Skeletal muscle tissue (tissue), 4 donors: Measurements from ENCODE around the gene MYL10. TPM values are rescaled to one million over a fixed set of nuclear protein-coding genes. Genes with fewer than 3 reads are reported as not detected.

ENCODE experiments used
- H3K27ac ChIP-seq: one replicate; pipeline ENCODE4 v1.7.0; 2013; ENCODE audit warnings: mild to moderate bottlenecking, low read depth, low read length, inconsistent platforms
- H3K27me3 ChIP-seq, 3 donors: one replicate each; pipeline ENCODE4 v1.7.0; 2013; ENCODE audit warnings: low read length in 3 of 3; ENCODE audit not compliant: control insufficient read depth in 3 of 3, insufficient read depth in 3 of 3
- H3K36me3 ChIP-seq, 3 donors: one replicate each; pipeline ENCODE4 v1.7.0; 2013; ENCODE audit warnings: low read length in 3 of 3; ENCODE audit not compliant: control insufficient read depth in 3 of 3, insufficient read depth in 3 of 3
- H3K4me1 ChIP-seq, 3 donors: one replicate each; pipeline ENCODE4 v1.7.0; 2013; ENCODE audit warnings: low read length in 3 of 3, mild to moderate bottlenecking in 3 of 3; ENCODE audit not compliant: control insufficient read depth in 3 of 3, insufficient read depth in 3 of 3
- H3K4me3 ChIP-seq, 3 donors: one replicate each; pipeline ENCODE4 v1.7.0; 2013; ENCODE audit warnings: low read length in 3 of 3
- H3K9ac ChIP-seq, 3 donors: one replicate each; pipeline ENCODE4 v1.7.0; 2013; ENCODE audit warnings: low read length in 3 of 3, mild to moderate bottlenecking in 3 of 3, moderate library complexity in 2 of 3, low read depth in 1 of 3
- H3K9me3 ChIP-seq, 3 donors: one replicate each; pipeline ENCODE4 v1.7.0; 2013; ENCODE audit warnings: low read length in 3 of 3; ENCODE audit not compliant: control insufficient read depth in 3 of 3
- total RNA-seq: library from RNA; depleted of rRNA; stranded (reverse); fragments of >200 nt; gene quantifications from one replicate; pipeline ENCODE4 v1.2.3, GENCODE V29; 2014
- donor health status: Osteomylitis.

Gene MYL10
- total RNA-seq, 1 donor from 2014 or later, result 8.4 TPM

- H3K4me3 ChIP-seq, result no peak overlapping the region
- no peak overlapping the region for H3K27ac ChIP-seq
- no peak overlapping the region for H3K9ac ChIP-seq
- H3K36me3 ChIP-seq, result no peaks in the 10 kb centered on the region
- H3K9me3 ChIP-seq, result no peaks in the 10 kb centered on the region
- H3K4me1 ChIP-seq, result peaks cover 6 to 18% (median 10%) of the 10 kb centered on the region in 3 donors
- peaks cover 0 to 7% (median 3%) of the 10 kb centered on the region in 3 donors for H3K27me3 ChIP-seq
Observed at GRCh38 chr7:101625031-101625791, 3.9 kb downstream of the MYL10 start.

- peaks cover 0 to 7% (median 3%) of the 10 kb centered on the region in 3 donors for H3K27me3 ChIP-seq
Observed at GRCh38 chr7:101624246-101625001, 4.7 kb downstream of the MYL10 start.

GRCh38 chr7:101622609-101623173 lies 6.4 kb downstream of the MYL10 start:
- peaks cover 0 to 7% (median 3%) of the 10 kb centered on the region in 3 donors for H3K27me3 ChIP-seq
- no peak overlapping the region for H3K27ac ChIP-seq
- H3K9me3 ChIP-seq, result no peaks in the 10 kb centered on the region
- H3K4me3 ChIP-seq, result no peak overlapping the region
- H3K36me3 ChIP-seq, result no peaks in the 10 kb centered on the region
- H3K9ac ChIP-seq, result no peak overlapping the region
- peaks cover 0 to 4% (median 2%) of the 10 kb centered on the region in 3 donors for H3K4me1 ChIP-seq

More at GRCh38 chr7:101624246-101625001, 4.7 kb downstream of the MYL10 start:
- Histone ChIP-seq H3K9ac (no peak overlapping the region), H3K36me3 (no peaks in the 10 kb centered on the region), H3K27ac (no peak overlapping the region), H3K4me3 (no peak overlapping the region), H3K9me3 (no peaks in the 10 kb centered on the region), H3K4me1 (peaks cover 6 to 16% (median 9%) of the 10 kb centered on the region in 3 donors)

DNA sequence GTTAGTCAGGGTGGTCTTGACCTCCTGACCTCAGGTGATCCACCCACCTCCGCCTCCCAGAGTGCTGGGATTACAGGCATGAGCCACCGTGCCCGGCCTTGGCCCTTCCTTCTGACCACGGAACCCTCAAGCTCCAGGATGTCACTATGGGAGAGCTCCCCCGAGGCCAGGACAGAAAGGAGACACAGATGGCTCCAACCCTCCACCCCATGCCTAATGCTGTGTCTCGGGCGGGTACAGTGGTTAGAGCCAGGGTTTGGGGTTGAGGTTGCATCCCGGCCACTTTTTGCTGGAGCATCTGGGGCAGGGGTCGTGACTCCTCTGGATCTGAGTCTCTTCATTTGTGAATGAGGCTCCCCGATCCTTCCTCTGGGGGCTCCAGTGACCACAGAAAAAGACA lies 8.1 kb downstream of the MYL10 start:
- Histone ChIP-seq H3K9ac (no peak overlapping the region), H3K27me3 (peaks cover 0 to 10% (median 5%) of the 10 kb centered on the region in 3 donors), H3K27ac (no peak overlapping the region), H3K9me3 (no peaks in the 10 kb centered on the region), H3K36me3 (no peaks in the 10 kb centered on the region), H3K4me3 (no peak overlapping the region), H3K4me1 (peaks cover 0 to 2% (median 0%) of the 10 kb centered on the region in 3 donors)

- Histone ChIP-seq H3K27ac (no peak overlapping the region), H3K9ac (no peak overlapping the region), H3K9me3 (no peaks in the 10 kb centered on the region), H3K27me3 (peaks cover 0 to 10% (median 6%) of the 10 kb centered on the region in 3 donors), H3K4me3 (no peak overlapping the region), H3K4me1 (peaks cover 0 to 2% (median 0%) of the 10 kb centered on the region in 3 donors), H3K36me3 (no peaks in the 10 kb centered on the region)
Observed at GRCh38 chr7:101620395-101620794, 8.7 kb downstream of the MYL10 start.

GRCh38 chr7:101618916-101619315 lies 10.2 kb downstream of the MYL10 start:
- Histone ChIP-seq H3K9ac (no peak overlapping the region), H3K4me1 (peaks cover 0 to 8% (median 7%) of the 10 kb centered on the region in 3 donors), H3K9me3 (no peaks in the 10 kb centered on the region), H3K27ac (no peak overlapping the region), H3K36me3 (no peaks in the 10 kb centered on the region), H3K27me3 (peaks cover 0 to 12% (median 3%) of the 10 kb centered on the region in 3 donors), H3K4me3 (no peak overlapping the region)

DNA sequence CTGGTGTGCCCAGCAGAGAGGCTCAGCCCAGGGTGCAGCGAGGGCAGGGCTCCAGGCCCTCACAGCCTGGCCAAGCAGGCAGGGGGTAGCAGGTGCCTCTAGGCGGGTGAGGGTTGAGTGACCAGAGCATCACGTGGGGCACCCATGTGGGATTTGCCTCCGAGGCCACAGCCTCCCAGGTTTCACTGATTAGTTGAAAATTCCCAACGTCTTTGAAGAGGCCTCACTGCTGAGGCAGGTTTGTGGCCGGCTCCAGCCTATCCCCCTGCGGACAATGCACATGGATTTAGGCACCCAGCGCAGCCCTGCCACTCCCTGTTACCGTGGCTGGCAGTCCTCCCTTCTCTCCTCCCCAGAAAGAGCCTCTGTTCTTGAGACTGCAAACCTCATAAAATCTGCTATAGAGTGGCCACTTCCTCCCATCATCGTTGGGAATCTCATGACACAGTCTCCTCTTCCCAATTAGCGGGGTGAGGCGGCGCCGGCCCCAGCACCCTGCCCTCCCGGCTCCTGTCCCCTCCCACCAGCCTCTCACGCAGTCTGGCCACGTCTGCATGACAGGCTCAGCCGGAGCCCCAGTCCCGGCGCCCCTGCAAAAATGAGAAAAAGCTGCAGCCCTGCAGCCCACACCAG lies 10.8 kb downstream of the MYL10 start:
- Histone ChIP-seq H3K4me3 (no peak overlapping the region), H3K27ac (no peak overlapping the region), H3K9ac (no peak overlapping the region), H3K4me1 (peaks cover 0 to 8% (median 7%) of the 10 kb centered on the region in 3 donors), H3K9me3 (no peaks in the 10 kb centered on the region), H3K36me3 (no peaks in the 10 kb centered on the region), H3K27me3 (peaks cover 0 to 12% (median 3%) of the 10 kb centered on the region in 3 donors)

GRCh38 chr7:101617451-101618206 lies 11.5 kb downstream of the MYL10 start:
- H3K9me3 ChIP-seq, result no peaks in the 10 kb centered on the region
- no peak overlapping the region for H3K4me3 ChIP-seq
- no peaks in the 10 kb centered on the region for H3K36me3 ChIP-seq
- peaks cover 0 to 8% (median 7%) of the 10 kb centered on the region in 3 donors for H3K4me1 ChIP-seq
- H3K27me3 ChIP-seq, result peaks cover 0 to 12% (median 3%) of the 10 kb centered on the region in 3 donors
- H3K9ac ChIP-seq, result no peak overlapping the region
- no peak overlapping the region for H3K27ac ChIP-seq

GRCh38 chr7:101615446-101615845 lies 13.7 kb downstream of the MYL10 start:
- Histone ChIP-seq H3K9me3 (no peaks in the 10 kb centered on the region), H3K4me1 (peaks cover 0 to 8% (median 7%) of the 10 kb centered on the region in 3 donors), H3K9ac (no peak overlapping the region), H3K4me3 (no peak overlapping the region), H3K27ac (no peak overlapping the region), H3K27me3 (peaks cover 0 to 12% (median 3%) of the 10 kb centered on the region in 3 donors), H3K36me3 (no peaks in the 10 kb centered on the region)
